ENCODE results near the gene INPP5F.

Gene INPP5F

GRCh38 chr10:119832951-119833350 lies 107.1 kb downstream of the INPP5F start:
- Histone ChIP-seq H3K27ac (replicated peaks) (no peak overlapping the region), H3K27me3 (ENCODE audit: insufficient read depth, poor library complexity, severe bottlenecking) (no peaks in the 10 kb centered on the region), H3K4me3 (replicated peaks; ENCODE audit: insufficient read depth, low read length) (no peak overlapping the region)
- DNase-seq (ENCODE audit: low read depth in 1 of 2, low spot score in 1 of 2): no peak
- TF ChIP-seq SPI1 (IDR thresholded peaks at IDR 0.05; ENCODE audit: borderline replicate concordance, low read depth) (no peak), CTCF (IDR thresholded peaks at IDR 0.05; ENCODE audit: insufficient read depth, low read length) (no peak), GABPA (IDR thresholded peaks at IDR 0.05; ENCODE audit: low read depth) (no peak), REST (IDR thresholded peaks at IDR 0.05; ENCODE audit: insufficient replicate concordance, low read depth) (no peak), POLR2AphosphoS5 (IDR thresholded peaks at IDR 0.05; ENCODE audit: low read depth) (no peak)

GRCh38 chr10:119834188-119834587 lies 108.3 kb downstream of the INPP5F start:
- no peak overlapping the region for H3K27ac ChIP-seq (replicated peaks)
- no peak for TF ChIP-seq GABPA (IDR thresholded peaks at IDR 0.05; ENCODE audit: low read depth)
- TF ChIP-seq REST (IDR thresholded peaks at IDR 0.05; ENCODE audit: insufficient replicate concordance, low read depth): no peak
- TF ChIP-seq SPI1 (IDR thresholded peaks at IDR 0.05; ENCODE audit: borderline replicate concordance, low read depth): no peak
- no peak for TF ChIP-seq POLR2AphosphoS5 (IDR thresholded peaks at IDR 0.05; ENCODE audit: low read depth)
- TF ChIP-seq CTCF (IDR thresholded peaks at IDR 0.05; ENCODE audit: insufficient read depth, low read length): no peak
- no peak for DNase-seq (ENCODE audit: low read depth in 1 of 2, low spot score in 1 of 2)

GRCh38 chr10:119845656-119846055 lies 119.8 kb downstream of the INPP5F start:
- TF ChIP-seq POLR2AphosphoS5 (IDR thresholded peaks at IDR 0.05; ENCODE audit: low read depth) (no peak), GABPA (IDR thresholded peaks at IDR 0.05; ENCODE audit: low read depth) (no peak), CTCF (IDR thresholded peaks at IDR 0.05; ENCODE audit: insufficient read depth, low read length) (no peak), REST (IDR thresholded peaks at IDR 0.05; ENCODE audit: insufficient replicate concordance, low read depth) (no peak), SPI1 (IDR thresholded peaks at IDR 0.05; ENCODE audit: borderline replicate concordance, low read depth) (no peak)
- no peak overlapping the region for H3K27ac ChIP-seq (replicated peaks)
- H3K27me3 ChIP-seq (ENCODE audit: insufficient read depth, poor library complexity, severe bottlenecking): no peaks in the 10 kb centered on the region
- H3K4me3 ChIP-seq (replicated peaks; ENCODE audit: insufficient read depth, low read length): no peak overlapping the region
- DNase-seq (ENCODE audit: low read depth in 1 of 2, low spot score in 1 of 2): no peak

More at GRCh38 chr10:119834188-119834587, 108.3 kb downstream of the INPP5F start:
- Histone ChIP-seq H3K27me3 (ENCODE audit: insufficient read depth, poor library complexity, severe bottlenecking) (no peaks in the 10 kb centered on the region), H3K4me3 (replicated peaks; ENCODE audit: insufficient read depth, low read length) (no peak overlapping the region)

Data from HL-60 (cell line).